ENCODE measurements around the gene CEACAM16.

Gene CEACAM16

GRCh38 chr19:44748426-44749254, 49.7 kb downstream of the CEACAM16 start, which contains the start of gene BCL3:
BCL3 (plus strand) TSS chr19:44748708; CDS start chr19:44748791, 83 bp downstream.
- TF ChIP-seq Cebpa-rat (IDR thresholded peaks at IDR 0.05), result no peak
- Histone ChIP-seq H3K4me3 (peak within 1 kb of the TSS; percentile 68 to 100 (median 94)), H3K36me3 (peaks cover 4 to 39% (median 32%) of the 10 kb centered on the region in 11 experiments; a peak in 17 of 22 replicates), H3K4me2 (peak within 1 kb of the TSS; percentile 85 to 100 (median 99)), H3K27ac (peak within 1 kb of the TSS; percentile 76 to 100 (median 96)), H3K9ac (peak within 1 kb of the TSS; percentile 84 to 100 (median 96)), H3K27me3 (no peaks in the 10 kb centered on the region), H3K9me3 (replicated peaks in 1 of 11) (no peaks in the 10 kb centered on the region), H4K20me1 (peaks cover 0 to 25% (median 15%) of the 10 kb centered on the region in 11 experiments; a peak in 13 of 22 replicates), H3K4me1 (peaks cover 43 to 75% (median 62%) of the 10 kb centered on the region in 10 experiments)

- H3K36me3 ChIP-seq, result peaks cover 4 to 39% (median 32%) of the 10 kb centered on the region in 11 experiments; a peak in 17 of 22 replicates
- peak overlapping the region; percentile 68 to 100 (median 94) for H3K4me3 ChIP-seq
- H3K4me2 ChIP-seq, result peak overlapping the region; percentile 85 to 100 (median 99)
- H3K27me3 ChIP-seq, result no peaks in the 10 kb centered on the region
- no peak for TF ChIP-seq Cebpa-rat (IDR thresholded peaks at IDR 0.05)
- H3K9ac ChIP-seq, result peak overlapping the region; percentile 84 to 100 (median 96)
- no peaks in the 10 kb centered on the region for H3K9me3 ChIP-seq (replicated peaks in 1 of 11)
- H3K27ac ChIP-seq, result peak overlapping the region; percentile 76 to 100 (median 96)
- H4K20me1 ChIP-seq, result peaks cover 0 to 25% (median 15%) of the 10 kb centered on the region in 11 experiments; a peak in 13 of 22 replicates
- peaks cover 36 to 73% (median 62%) of the 10 kb centered on the region in 10 experiments for H3K4me1 ChIP-seq
These were observed 50.3 kb downstream of the CEACAM16 start for GRCh38 chr19:44749292-44749691.

- H3K4me1 ChIP-seq, result peaks cover 33 to 72% (median 67%) of the 10 kb centered on the region in 10 experiments
- H3K9ac ChIP-seq, result peak overlapping the region; percentile 84 to 100 (median 96)
- H3K36me3 ChIP-seq, result peaks cover 4 to 44% (median 36%) of the 10 kb centered on the region in 11 experiments; a peak in 17 of 22 replicates
- no peaks in the 10 kb centered on the region for H3K9me3 ChIP-seq (replicated peaks in 1 of 11)
- peak overlapping the region; percentile 68 to 100 (median 94) for H3K4me3 ChIP-seq
- peaks cover 0 to 25% (median 15%) of the 10 kb centered on the region in 11 experiments; a peak in 13 of 22 replicates for H4K20me1 ChIP-seq
- H3K4me2 ChIP-seq, result peak overlapping the region; percentile 85 to 100 (median 99)
- no peaks in the 10 kb centered on the region for H3K27me3 ChIP-seq
- TF ChIP-seq Cebpa-rat (IDR thresholded peaks at IDR 0.05), result no peak
- peak overlapping the region; percentile 76 to 100 (median 96) for H3K27ac ChIP-seq
These were observed 51.0 kb downstream of the CEACAM16 start for GRCh38 chr19:44749994-44750393.

- Histone ChIP-seq H3K27ac (peak overlapping the region; percentile 67 to 100 (median 93)), H3K4me1 (peaks cover 34 to 84% (median 72%) of the 10 kb centered on the region in 10 experiments), H3K9me3 (replicated peaks in 1 of 11) (no peaks in the 10 kb centered on the region), H3K27me3 (no peaks in the 10 kb centered on the region), H3K4me2 (peak overlapping the region; percentile 85 to 100 (median 99)), H4K20me1 (peaks cover 0 to 25% (median 15%) of the 10 kb centered on the region in 11 experiments; a peak in 13 of 22 replicates), H3K36me3 (peaks cover 9 to 66% (median 58%) of the 10 kb centered on the region in 11 experiments; a peak in 20 of 22 replicates), H3K9ac (peak overlapping the region; percentile 45 to 100 (median 87); a peak in 19 of 22 replicates), H3K4me3 (peak overlapping the region; percentile 38 to 100 (median 93); a peak in 16 of 20 replicates)
- TF ChIP-seq Cebpa-rat (IDR thresholded peaks at IDR 0.05), result no peak
These were observed 53.3 kb downstream of the CEACAM16 start for GRCh38 chr19:44752123-44752815.

GRCh38 chr19:44752816-44753625, 54.1 kb downstream of the CEACAM16 start:
- Histone ChIP-seq H3K4me3 (peak overlapping the region; percentile 38 to 100 (median 93); a peak in 18 of 20 replicates), H4K20me1 (peaks cover 0 to 30% (median 15%) of the 10 kb centered on the region in 11 experiments; a peak in 13 of 22 replicates), H3K9ac (peak overlapping the region; percentile 73 to 100 (median 87); a peak in 21 of 22 replicates), H3K36me3 (peaks cover 13 to 74% (median 65%) of the 10 kb centered on the region in 11 experiments), H3K4me2 (peak overlapping the region; percentile 85 to 100 (median 99)), H3K9me3 (replicated peaks in 1 of 11) (no peaks in the 10 kb centered on the region), H3K4me1 (peaks cover 41 to 84% (median 79%) of the 10 kb centered on the region in 10 experiments), H3K27me3 (no peaks in the 10 kb centered on the region), H3K27ac (peak overlapping the region; percentile 78 to 100 (median 96))
- TF ChIP-seq Cebpa-rat (IDR thresholded peaks at IDR 0.05), result no peak

- TF ChIP-seq Cebpa-rat (IDR thresholded peaks at IDR 0.05), result no peak
- Histone ChIP-seq H3K4me2 (peak overlapping the region; percentile 85 to 100 (median 99)), H3K4me1 (peaks cover 47 to 88% (median 85%) of the 10 kb centered on the region in 10 experiments)
These were observed 54.6 kb downstream of the CEACAM16 start for GRCh38 chr19:44753626-44753931.

GRCh38 chr19:44753932-44754749, 55.2 kb downstream of the CEACAM16 start:
- Histone ChIP-seq H3K4me2 (peak overlapping the region; percentile 85 to 100 (median 99)), H3K27ac (peak overlapping the region; percentile 78 to 100 (median 96)), H4K20me1 (peaks cover 0 to 36% (median 15%) of the 10 kb centered on the region in 11 experiments; a peak in 13 of 22 replicates), H3K36me3 (peaks cover 16 to 82% (median 72%) of the 10 kb centered on the region in 11 experiments), H3K27me3 (no peaks in the 10 kb centered on the region), H3K4me1 (peaks cover 51 to 92% (median 90%) of the 10 kb centered on the region in 10 experiments), H3K4me3 (peak overlapping the region; percentile 56 to 100 (median 78)), H3K9me3 (replicated peaks in 1 of 11) (no peaks in the 10 kb centered on the region), H3K9ac (peak overlapping the region; percentile 73 to 100 (median 87))
- TF ChIP-seq Cebpa-rat (IDR thresholded peaks at IDR 0.05), result no peak

More at GRCh38 chr19:44753626-44753931, 54.6 kb downstream of the CEACAM16 start:
- Histone ChIP-seq H3K9ac (peak overlapping the region; percentile 73 to 100 (median 87)), H3K9me3 (replicated peaks in 1 of 11) (no peaks in the 10 kb centered on the region), H3K4me3 (peak overlapping the region; percentile 56 to 100 (median 78)), H3K36me3 (peaks cover 16 to 79% (median 70%) of the 10 kb centered on the region in 11 experiments), H4K20me1 (peaks cover 0 to 36% (median 15%) of the 10 kb centered on the region in 11 experiments; a peak in 13 of 22 replicates), H3K27me3 (no peaks in the 10 kb centered on the region), H3K27ac (peak overlapping the region; percentile 78 to 100 (median 96))

Data from BLaER1 treated with 17β-estradiol and CSF1 and Interleukin-3, amounts not matched to agents 10 nM and 100 nM (cell line).